GM19455 (cell line): ENCODE results near the gene CTDSPL.

Experiments used
- ATAC-seq: cut with Tn5 transposase; IDR thresholded peaks from one replicate; pipeline ENCODE4 v1.9.1; 2021; ENCODE audit not compliant: unreplicated experiment

CTDSPL gene

GRCh38 chr3:38011111-38011510 is 149.4 kb downstream of the CTDSPL start:
- no peak for ATAC-seq

GRCh38 chr3:38015485-38015884 is 153.8 kb downstream of the CTDSPL start:
- ATAC-seq, result no peak

GRCh38 chr3:38015984-38016383 is 154.3 kb downstream of the CTDSPL start:
- no peak for ATAC-seq

GRCh38 chr3:38016410-38016809 is 154.7 kb downstream of the CTDSPL start:
- no peak for ATAC-seq

GRCh38 chr3:38016847-38017444 is 155.3 kb downstream of the CTDSPL start:
- no peak for ATAC-seq

- no peak for ATAC-seq
Observed at GRCh38 chr3:38017445-38018295, 156.0 kb downstream of the CTDSPL start.

GRCh38 chr3:38018296-38019266 is 156.9 kb downstream of the CTDSPL start:
- ATAC-seq, result no peak

- no peak for ATAC-seq
Observed at GRCh38 chr3:38019658-38020341, 158.1 kb downstream of the CTDSPL start.

- no peak for ATAC-seq
Observed at GRCh38 chr3:38020342-38020726, 158.7 kb downstream of the CTDSPL start.

- no peak for ATAC-seq
Observed at GRCh38 chr3:38021196-38021595, 159.5 kb downstream of the CTDSPL start.

GRCh38 chr3:38022301-38022700 is 160.6 kb downstream of the CTDSPL start:
- no peak for ATAC-seq

- no peak for ATAC-seq
Observed at GRCh38 chr3:38022896-38023709, 161.4 kb downstream of the CTDSPL start.

GRCh38 chr3:38026856-38027255 is 165.2 kb downstream of the CTDSPL start:
- ATAC-seq, result no peak

- ATAC-seq, result no peak
Observed at GRCh38 chr3:38027466-38028465, 166.1 kb downstream of the CTDSPL start.

- ATAC-seq, result no peak
Observed at GRCh38 chr3:38028621-38029361, 167.1 kb downstream of the CTDSPL start.

- ATAC-seq, result no peak
Observed at GRCh38 chr3:38029400-38030125, 167.9 kb downstream of the CTDSPL start, which contains the start of gene PLCD1. Gene PLCD1 (minus strand): TSS chr3:38029642. CDS start chr3:38029539, 103 bp downstream.
